NOMO-1 treated with dmso at 0.1 percent for 144 hours (cell line): ENCODE measurements around the gene CCT2.

ENCODE experiments used
- DNase-seq: peaks from one replicate; lab custom pipeline; 2025; ENCODE audit not compliant: unreplicated experiment; lab: John Stamatoyannopoulos, UW

Gene CCT2

DNA sequence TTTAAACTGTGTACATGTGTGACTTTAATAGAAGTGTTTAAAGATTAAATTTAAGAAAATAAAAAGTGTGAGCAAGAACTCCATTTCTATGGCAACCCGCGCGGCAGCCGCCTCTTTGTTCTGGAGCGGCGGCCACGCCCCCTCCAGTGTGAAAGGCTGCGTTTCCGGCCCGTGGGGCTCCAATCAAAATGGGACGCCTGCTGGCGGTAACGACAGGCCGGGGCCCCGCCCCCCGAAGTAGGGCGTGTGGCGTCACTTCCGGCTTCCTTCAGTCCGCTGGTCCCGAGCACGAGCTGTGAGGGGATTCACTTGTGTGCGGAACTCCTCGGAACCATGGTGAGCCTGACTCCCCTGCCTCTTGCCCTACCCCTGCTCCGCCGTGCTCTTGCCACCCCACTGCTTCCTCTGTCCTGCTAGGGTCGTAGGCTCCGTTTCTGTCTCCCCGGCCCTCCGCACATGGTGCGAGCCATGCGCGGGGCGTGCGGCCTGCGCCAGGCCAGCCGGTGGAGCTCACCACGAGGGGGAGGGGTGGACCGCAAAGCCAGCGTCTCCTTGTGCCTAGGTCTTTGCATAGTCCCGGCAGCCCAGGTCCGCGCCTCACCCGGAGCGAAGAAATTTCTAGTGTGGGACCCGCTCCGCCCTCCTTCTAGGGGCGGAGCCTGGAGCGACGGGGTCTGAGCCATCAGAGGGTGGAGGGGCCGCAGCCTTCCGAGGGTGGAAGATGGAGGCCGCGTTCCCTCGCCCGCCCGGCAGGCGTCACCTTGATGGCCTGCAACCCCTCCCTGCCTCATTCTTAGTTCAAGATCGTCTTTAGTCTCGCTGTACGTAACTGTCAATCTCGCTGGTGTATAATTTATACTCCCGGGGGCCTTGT, at the start of gene CCT2:
Gene CCT2 (plus strand): TSS at position 271 of the 874 bp plus-strand sequence. CDS start 63 bp downstream, at position 334.
- DNase-seq = peak; percentile 86

DNA sequence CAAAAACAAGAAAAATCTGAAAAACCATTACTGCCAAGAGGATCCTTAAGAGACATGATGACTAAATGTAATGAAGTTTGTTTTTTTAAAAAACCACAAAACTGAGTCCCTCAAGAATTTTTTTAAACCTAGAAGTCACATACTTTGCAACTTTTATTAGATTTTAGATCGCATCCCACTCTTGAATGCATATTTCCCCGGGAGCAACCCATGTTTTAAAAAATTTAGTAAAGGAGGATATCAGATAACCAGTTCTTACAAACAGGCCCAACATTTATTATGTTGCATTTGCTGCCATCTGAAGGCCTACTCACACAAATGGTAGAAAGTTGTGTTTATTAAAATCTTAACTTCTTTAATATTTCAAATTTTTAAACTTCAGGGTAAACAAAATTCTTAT, 44.3 kb upstream of the CCT2 start:
- DNase-seq = no peak

DNA sequence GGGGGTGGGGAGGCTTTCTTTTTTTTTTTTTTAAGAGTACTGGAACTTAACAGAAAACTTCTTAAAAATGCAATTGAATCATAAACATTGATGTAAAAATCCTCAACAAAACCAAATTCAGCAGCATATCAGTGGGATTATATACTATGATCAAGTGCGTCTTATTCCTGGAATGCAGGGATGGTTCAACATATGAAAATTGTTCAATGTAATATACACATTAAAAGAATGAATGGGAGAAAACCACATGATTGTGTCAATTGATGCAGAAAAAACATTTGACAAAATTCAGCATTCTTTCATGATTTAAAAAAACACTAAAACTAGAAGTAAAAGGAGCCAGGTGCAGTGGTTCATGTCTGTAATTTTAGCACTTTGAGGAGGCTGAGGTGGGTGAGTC, 41.2 kb upstream of the CCT2 start:
- DNase-seq = no peak

DNA sequence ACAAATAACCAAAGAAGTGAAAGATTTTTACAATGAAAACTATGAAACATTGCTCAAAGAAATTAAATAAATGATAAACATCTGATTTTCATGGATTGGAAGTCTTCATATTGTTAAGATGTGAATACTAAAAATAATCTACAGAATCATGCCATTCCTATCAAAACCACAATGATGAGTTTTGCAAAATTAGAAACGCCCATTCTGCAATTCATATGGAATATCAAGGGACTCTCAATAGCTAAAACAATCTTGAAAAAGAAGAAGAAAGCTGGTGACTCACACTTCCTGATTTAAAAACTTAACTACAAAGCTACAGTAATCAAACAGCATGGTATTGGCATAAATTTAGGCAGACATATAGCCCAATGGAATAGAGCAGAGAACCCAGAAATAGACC, 40.2 kb upstream of the CCT2 start:
- DNase-seq = no peak

DNA sequence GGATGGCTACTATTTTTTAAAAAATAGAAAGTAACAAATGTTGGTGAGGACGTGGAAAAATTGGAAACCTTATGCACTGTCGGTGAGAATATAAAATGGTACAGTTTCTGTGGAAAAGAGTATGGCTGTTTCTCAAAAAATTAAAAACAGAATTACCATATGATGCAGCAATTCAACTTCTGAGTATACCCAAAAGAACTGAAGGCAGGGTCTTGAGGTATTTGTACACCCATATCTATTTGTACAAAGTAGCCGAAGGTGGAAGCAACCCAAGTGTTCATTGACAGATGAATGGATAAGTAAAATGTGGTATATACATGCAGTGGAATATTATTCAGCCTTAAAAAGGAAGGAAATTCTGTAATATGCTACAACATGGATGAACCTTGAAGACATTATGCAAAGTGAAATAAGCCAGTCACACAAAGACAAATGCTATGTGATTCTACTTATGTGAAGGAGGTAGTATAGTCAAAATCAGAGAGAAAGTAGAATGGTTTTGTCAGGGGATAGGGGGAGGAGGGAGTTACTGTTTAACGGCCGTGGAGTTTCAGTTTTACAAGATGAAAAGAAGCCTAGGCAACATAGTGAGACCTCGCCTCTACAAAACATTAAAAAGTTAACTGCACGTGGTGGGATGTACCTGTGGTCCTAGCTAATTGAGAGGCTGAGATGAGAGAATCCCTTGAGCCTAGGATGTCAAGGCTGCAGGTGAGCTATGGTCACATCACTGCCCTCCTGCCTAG, 38.4 kb upstream of the CCT2 start:
- DNase-seq = no peak

DNA sequence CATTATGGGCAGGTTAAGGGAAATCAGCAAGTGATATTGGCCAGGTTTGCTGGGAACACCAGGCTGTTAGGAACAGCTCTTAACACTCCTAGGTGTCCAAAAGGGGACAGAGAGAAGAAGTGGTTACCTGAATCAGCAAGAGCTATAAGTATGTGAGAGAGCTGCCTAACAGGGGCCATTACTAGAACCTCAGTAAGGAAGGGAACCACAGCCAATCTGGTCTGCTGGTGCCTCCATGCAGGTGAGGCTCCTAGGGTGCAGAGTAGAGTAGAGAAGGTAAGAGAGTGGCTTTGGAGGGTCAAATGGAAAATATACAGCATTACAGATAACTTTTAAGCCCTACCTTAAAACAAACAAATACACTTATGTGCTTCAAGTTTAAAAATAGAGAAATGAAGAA, 36.6 kb upstream of the CCT2 start:
- no peak for DNase-seq

DNA sequence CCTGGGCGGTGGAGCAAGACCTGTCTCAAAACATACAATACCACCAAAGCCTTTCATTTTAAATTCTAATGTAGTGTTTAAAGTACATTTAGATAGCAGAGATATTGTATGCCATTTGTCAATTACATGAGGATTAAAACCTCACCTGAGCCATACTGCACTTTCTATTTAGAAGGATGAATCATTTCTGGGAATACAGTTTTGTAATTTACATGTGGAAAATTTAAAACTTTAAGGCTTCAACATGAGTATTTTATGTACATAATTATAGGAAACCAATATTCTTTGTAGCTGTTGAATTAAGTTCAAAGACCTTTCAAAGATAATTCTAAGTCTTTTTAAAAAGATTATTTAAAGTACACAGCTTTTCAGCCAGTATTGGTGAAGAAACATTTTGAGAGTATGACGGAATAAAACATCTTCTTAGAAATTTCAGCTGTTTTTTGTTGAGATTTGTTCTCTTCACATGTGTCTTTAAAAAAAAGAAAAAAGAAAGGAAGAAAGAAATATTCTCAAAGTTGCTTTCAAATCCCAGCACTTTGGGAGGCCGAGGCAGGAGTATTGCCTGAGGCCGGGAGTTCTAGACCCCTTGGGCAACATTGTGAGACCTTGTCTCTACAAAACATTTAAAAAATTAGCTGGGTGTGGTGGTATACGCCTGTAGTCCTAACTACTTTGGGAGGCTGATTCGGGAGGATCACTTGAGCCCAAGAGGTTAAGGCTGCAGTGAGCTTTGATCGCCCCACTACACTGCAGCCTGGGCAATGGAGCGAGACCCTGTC, 34.5 kb upstream of the CCT2 start:
- DNase-seq = no peak

DNA sequence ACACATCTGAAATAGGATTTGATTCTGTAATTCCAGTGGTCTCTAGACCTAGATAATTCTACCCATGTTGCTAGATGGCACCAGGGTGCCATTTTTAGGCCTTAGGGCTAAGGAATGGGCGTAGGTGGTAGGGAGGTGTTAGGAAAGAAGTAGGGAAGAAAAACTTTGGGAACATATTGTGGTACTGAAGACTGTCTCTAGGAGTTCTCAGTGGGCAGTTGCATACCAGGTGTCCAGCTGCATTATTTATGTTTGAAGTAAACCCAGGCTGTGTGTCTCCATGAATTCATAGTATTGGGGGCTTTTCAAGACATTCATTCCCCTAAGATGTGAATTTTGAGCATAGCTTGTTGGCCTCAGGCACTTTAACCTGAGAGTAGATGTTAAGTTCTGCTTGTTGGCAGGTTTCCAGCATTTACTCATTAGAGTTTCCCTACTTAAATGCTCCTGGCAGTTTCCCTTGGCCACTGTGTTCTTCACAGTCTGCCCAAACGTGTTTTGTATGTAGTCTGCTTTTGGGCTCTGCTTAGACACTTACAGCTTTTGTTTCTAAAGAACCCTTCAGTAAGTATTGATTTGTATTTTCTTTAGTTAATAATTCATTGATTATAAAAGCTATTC, 31.5 kb upstream of the CCT2 start:
- DNase-seq = no peak

DNA sequence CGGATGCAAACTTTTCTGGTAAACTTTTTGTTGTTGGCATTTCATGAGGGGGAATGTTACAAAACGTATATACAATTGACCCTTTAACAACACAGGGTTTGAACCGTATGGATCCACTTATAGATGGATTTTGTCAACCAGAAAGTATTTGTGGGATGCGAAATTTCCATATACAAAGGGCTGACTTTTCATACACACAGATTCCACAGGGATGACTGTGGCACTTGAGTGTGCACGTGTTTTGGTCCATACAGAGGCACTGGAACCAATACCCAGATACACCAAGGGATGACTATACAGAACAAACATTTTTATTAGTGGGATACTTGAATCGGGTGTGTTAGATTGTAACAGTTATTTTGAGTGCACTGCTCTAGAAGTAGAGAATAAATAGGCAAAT, 29.8 kb upstream of the CCT2 start:
- DNase-seq = no peak

DNA sequence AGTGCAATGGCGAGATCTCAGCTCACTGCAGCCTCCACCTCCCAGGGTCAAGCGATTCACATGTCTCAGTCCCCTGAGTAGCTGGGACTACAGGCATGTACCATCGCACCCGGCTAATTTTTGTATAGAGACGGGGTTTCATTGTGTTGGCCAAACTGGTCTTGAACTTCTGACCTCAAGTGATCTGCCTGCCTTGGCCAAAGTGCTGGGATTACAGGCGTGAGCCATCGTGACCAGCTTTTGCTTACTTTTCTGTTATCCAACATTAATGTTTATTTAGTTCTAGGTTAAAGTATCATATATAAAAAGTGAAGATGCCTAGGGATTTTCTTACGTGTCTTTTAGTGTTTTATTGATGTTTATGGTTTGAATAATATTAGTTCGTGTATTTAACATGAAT, 28.9 kb upstream of the CCT2 start:
- DNase-seq = no peak

DNA sequence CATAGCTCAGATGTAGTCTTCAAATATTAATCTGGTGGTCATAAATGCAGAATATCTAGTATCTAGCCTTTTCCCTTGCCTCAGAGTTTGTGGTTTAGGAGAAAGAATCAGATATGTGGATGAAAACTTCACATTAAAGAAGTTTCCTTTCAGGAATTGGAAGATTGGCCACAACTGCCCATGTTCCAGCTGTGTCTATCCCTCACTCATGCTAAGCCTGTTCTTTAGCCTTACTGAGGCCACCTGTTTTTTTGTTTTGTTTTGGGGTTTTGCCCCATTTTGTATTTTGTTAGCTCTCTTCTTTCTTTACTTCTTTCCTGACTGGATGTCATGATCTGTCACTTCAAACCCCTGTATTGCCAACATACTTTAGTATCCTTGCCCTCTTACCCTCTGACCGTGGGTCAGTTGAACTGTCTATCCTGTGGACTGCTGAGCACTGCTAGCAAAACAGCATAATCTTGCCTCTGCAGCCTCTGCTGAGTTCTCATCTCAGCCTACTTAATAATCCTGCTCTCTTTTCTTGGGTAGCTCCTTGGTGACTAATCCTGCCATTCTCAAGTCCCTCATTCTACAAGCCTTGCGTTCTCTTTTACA, 22.0 kb upstream of the CCT2 start:
- DNase-seq = no peak

DNA sequence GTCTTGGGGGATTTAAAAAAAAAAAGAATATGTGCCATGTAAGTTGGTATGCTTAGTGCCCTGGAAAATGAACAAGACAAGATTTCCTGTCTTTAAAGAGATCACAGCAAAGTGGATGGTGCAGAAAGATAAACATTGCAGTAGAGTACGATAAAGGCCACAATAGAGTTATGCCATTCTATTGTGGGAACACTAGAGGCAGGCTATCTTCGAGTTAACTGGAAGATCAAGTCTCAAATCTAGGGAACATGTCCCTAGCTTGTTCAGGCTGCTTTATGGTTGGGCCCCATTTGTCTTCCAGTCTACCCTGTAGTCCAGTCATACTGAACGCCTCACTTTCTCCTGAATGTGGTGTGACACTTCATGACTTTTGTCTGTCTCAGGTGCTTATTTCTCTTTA, 18.7 kb upstream of the CCT2 start:
- DNase-seq = no peak

DNA sequence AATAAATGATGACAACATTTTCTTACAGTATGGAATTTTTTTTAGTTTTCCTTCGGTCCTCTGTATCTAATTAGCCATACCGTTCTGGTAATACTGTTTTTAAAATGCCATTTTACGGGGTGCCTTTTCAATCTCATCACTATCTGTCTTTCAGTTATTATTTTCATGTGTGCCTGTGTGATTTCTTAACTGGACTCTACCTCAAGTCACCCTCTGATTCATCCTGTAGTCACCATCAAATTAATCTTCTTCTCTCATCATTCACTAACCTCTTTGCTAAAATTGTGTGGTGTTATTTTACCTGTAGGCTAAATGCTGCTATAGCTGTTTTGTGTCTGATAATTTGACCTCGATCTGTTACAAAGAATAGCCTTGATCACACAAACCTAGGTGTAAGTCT, 16.0 kb upstream of the CCT2 start:
- DNase-seq = no peak

DNA sequence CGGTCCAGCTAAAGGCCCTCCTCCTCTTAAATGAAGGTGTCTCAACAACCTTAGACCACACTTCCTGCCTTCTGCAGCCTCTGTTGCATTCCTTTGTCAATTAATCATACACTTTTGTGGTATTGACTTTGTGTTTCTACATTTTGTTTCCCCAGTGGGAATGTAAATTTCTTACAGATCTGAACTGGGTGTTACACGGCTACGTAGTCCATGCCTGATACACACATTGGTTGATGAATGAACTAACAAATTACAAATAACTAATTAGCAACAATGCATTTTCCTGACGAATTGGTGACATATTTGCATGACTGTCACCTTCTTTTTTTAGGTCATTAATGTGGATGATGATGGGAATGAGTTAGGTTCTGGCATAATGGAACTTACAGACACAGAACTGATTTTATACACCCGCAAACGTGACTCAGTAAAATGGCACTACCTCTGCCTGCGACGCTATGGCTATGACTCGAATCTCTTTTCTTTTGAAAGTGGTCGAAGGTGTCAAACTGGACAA, 15.2 kb upstream of the CCT2 start:
- DNase-seq = no peak

DNA sequence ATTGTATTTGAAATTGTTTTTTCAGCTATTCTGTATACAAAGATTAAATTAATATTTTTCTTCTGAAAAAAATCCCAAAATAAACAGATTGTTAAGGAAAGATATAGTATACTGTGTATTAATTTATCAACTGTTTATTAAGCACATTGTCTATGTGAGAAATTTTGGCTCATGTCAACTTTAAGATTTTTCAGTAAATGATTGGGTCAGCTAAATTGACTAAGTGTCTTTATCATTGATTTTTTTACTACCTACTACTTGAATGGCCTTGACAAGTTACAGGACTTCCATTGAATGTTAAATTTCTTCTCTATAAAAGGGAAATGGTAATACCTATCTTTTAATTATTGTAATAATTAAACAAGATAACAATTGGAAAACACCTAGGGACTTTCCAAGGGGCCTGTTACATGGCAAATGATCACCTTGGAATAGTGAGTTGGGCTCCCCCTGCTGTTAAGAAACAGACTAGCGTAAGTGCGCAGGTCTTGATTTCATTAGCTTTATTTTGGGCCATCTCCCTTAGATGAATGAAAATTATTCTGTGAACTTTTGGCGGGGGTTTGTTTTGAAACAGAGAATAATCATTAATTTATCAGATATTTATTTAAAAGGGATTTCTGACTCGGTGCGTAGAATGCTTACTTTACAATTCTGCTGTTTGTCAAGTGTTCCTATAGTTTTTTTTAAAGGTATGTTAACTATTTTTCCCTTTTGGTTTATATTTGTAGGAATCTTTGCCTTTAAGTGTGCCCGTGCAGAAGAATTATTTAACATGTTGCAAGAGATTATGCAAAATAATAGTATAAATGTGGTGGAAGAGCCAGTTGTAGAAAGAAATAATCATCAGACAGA, 14.5 kb upstream of the CCT2 start:
- DNase-seq = no peak

DNA sequence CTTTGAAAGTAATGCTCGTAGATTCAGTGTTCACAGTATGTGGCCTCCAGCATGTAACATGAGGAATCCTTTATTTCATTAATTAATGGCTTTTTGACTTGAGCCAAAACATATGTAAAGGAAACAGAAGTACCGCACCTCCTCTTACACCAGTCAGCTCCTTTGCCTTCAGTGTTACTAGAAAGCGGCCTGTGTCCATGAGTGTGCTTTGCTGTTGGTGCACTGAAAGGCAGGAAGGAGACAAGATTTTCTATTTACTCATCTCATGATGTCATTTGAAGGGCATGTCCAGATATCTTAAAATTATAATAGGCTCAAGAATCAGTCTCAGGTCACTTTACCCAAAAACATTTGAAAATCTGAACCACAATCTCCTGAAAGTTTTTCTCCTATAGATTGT, 9.9 kb upstream of the CCT2 start:
- no peak for DNase-seq

DNA sequence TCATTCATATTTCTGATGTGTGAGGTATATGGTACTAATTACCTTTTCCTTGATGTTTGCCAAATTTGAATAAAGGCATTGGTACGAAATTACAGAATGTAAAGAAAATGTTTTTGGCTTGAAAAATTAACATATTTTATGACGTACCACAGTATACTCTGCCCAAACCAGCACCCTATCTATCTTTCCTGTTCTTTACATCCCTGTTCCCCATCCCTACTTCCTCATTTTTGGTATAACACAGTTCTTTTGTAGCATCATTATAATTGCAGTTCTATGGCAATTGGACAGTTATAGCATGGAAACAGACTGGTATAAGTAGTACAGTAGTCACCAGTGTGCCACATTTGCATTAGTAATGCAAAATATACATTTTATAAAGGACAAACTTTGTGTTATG, 7.0 kb upstream of the CCT2 start:
- DNase-seq = peak; percentile 10

DNA sequence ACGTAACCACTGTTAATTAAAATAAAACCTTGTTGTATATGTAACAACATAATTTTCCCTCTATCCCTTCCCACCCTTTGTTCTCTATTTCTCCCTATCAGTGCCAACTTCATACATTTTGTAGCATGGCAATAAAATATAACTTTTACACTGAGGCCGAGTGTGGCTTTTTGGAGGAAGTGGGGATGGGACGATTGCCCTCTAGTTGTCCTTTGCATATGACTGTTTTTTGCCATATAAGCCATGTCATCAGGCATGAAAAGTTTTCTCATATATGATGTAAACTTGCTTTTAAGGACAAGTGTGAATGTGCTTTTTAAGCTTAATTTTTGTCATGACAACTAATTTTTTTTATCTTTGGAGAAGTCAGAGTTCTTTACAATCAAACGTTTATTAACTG, 6.2 kb upstream of the CCT2 start:
- DNase-seq = no peak

DNA sequence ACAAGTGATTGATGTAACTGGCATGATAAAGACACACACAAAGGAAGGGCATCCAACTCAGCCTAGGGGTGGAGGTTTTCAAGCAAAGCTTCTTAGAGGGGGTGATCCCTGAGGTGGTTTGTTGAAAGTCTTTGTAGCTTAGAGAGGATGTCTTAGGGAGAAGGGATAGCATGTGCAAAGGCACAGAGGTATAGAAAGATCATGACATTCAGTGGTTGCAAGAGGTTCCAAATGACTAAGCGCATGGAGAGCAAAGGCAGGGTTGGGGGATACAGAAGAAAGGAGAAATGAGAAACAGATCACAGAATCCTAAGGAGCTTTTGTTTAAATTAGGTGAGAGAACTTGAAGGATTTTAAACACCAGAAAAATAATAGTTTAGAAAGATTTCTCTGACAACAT, 5.2 kb upstream of the CCT2 start:
- no peak for DNase-seq

DNA sequence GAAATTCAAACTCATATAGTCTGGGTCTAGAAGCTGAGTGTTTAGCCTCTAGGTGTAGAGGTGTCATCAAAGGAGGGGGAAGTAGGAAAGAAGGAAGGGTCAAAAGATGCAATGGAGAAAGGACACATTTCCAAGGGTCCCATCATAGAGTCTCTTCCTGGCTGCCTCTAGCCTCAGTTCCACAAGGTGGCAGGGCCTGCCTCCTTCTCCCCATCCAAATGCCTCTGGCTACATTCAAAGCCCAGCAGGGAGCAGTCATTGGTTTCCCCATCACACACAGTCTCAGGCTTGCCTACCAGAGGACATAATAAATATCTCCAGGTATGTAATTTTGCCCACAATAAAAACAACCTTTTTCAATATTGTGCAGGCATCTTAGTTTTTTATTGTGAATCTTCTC, 2.1 kb upstream of the CCT2 start:
- DNase-seq = no peak
